PFSK-1 (cell line): Measurements from ENCODE around the gene DOCK8.

Source experiments
- FOXP2 ChIP-seq: optimal IDR thresholded peaks from 2 replicates; pipeline ENCODE3; 2011; ENCODE audit warnings: borderline replicate concordance, control low read depth, inconsistent platforms; ENCODE audit not compliant: insufficient read depth; ENCODE audit errors: extremely low read length, extremely low read depth
- POLR2AphosphoS5 ChIP-seq: IDR thresholded peaks from 2 replicates; pipeline ENCODE4 v1.6.1; 2012; ENCODE audit warnings: low read depth, mild to moderate bottlenecking, control low read depth, low read length, moderate library complexity
- SIN3A ChIP-seq: IDR thresholded peaks from 2 replicates; pipeline ENCODE4 v1.6.1; 2012; ENCODE audit warnings: mild to moderate bottlenecking, low read length, moderate library complexity, borderline replicate concordance; ENCODE audit not compliant: insufficient read depth
- TAF1 ChIP-seq: IDR thresholded peaks from 2 replicates; pipeline ENCODE4 v1.6.1; 2012; ENCODE audit warnings: low read length, control low read depth, borderline replicate concordance; ENCODE audit not compliant: insufficient read depth
- TF ChIP-seq, protein P1 (sequence below), 2 experiments: IDR thresholded peaks; 2 replicates each; pipeline versions ENCODE4 v1.6.1 to v1.8.0; 2011 to 2012; ENCODE audit warnings: low read depth in 2 of 2, low read length in 2 of 2, control low read depth in 1 of 2, inconsistent platforms in 1 of 2, mild to moderate bottlenecking in 1 of 2, moderate library complexity in 1 of 2; ENCODE audit not compliant: insufficient read depth in 1 of 2

GRCh38 chr9:331197-331596, 116.5 kb downstream of the DOCK8 start:
- TF ChIP-seq POLR2AphosphoS5 = no peak
- TF ChIP-seq TAF1 = no peak
- TF ChIP-seq, protein P1, sequence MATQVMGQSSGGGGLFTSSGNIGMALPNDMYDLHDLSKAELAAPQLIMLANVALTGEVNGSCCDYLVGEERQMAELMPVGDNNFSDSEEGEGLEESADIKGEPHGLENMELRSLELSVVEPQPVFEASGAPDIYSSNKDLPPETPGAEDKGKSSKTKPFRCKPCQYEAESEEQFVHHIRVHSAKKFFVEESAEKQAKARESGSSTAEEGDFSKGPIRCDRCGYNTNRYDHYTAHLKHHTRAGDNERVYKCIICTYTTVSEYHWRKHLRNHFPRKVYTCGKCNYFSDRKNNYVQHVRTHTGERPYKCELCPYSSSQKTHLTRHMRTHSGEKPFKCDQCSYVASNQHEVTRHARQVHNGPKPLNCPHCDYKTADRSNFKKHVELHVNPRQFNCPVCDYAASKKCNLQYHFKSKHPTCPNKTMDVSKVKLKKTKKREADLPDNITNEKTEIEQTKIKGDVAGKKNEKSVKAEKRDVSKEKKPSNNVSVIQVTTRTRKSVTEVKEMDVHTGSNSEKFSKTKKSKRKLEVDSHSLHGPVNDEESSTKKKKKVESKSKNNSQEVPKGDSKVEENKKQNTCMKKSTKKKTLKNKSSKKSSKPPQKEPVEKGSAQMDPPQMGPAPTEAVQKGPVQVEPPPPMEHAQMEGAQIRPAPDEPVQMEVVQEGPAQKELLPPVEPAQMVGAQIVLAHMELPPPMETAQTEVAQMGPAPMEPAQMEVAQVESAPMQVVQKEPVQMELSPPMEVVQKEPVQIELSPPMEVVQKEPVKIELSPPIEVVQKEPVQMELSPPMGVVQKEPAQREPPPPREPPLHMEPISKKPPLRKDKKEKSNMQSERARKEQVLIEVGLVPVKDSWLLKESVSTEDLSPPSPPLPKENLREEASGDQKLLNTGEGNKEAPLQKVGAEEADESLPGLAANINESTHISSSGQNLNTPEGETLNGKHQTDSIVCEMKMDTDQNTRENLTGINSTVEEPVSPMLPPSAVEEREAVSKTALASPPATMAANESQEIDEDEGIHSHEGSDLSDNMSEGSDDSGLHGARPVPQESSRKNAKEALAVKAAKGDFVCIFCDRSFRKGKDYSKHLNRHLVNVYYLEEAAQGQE (IDR thresholded peaks at IDR 0.05; ENCODE audit: insufficient read depth in 1 of 2, low read depth in 2 of 2, low read length in 2 of 2) = no peak
- TF ChIP-seq SIN3A = no peak
- no peak for TF ChIP-seq FOXP2
